Body of pancreas (tissue), 4 donors: Measurements from ENCODE around the gene CCDC93.

Source experiments
- CTCF ChIP-seq, 7 experiments: fragments of 450-650 bp in 4 of 7; fragments of 200-600 bp in 3 of 7; sonication (generic) in 3 of 7; IDR thresholded peaks; one replicate each; pipeline ENCODE4 v1.5.1; 2016 to 2019; ENCODE audit warnings: antibody characterized with exemption in 7 of 7
- POLR2A ChIP-seq, 3 donors: fragments of 450-650 bp; IDR thresholded peaks; one replicate each; pipeline ENCODE4 v1.6.1; 2016; ENCODE audit warnings: antibody characterized with exemption in 3 of 3, mild to moderate bottlenecking in 2 of 3

GRCh38 chr2:118016911-118017310, 3.0 kb upstream of the CCDC93 start:
- TF ChIP-seq CTCF (IDR thresholded peaks at IDR 0.05) (no peak), POLR2A (IDR thresholded peaks at IDR 0.05) (no peak)
